SK-N-SH (cell line): Measurements from ENCODE around the gene TRDN. TPM values are rescaled to one million over a fixed set of nuclear protein-coding genes. Genes with fewer than 3 reads are reported as not detected.

ENCODE experiments used
- CTCF ChIA-PET: fragments of 300-600, 350-600 bp; formaldehyde crosslinking; extraction: SDS; loops from one replicate; lab custom pipeline; 2021; lab: Yijun Ruan, JAX
- POLR2A ChIA-PET: fragments of 350-600 bp; sonication (Branson Sonifier 250); formaldehyde crosslinking; extraction: SDS; loops from one replicate; lab custom pipeline; 2020; ENCODE audit warnings: antibody characterized with exemption, inconsistent platforms; lab: Yijun Ruan, JAX
- DNase-seq: peaks from one replicate; pipeline ENCODE4 v3.0.0; 2012
- H2AFZ ChIP-seq: fragments of 200-600 bp; sonication (generic); 2 replicates; pipeline ENCODE4 v1.8.1; 2016; ENCODE audit warnings: antibody characterized with exemption, mild to moderate bottlenecking, low read depth
- H3F3A ChIP-seq: fragments of 200-600 bp; sonication (generic); replicated peaks from 2 replicates; pipeline ENCODE3; 2016; ENCODE audit warnings: antibody characterized with exemption, mild to moderate bottlenecking; ENCODE audit not compliant: insufficient read depth
- H3K27ac ChIP-seq, 2 experiments: fragments of 200-500 bp in 1 of 2; fragments of 200-600 bp in 1 of 2; sonication (Bioruptor generic) in 1 of 2; sonication (generic), shearing (Covaris generic) in 1 of 2; 2 replicates each; pipeline versions ENCODE4 v1.5.1 to v1.6.1; 2014 to 2016; ENCODE audit warnings: low read depth in 2 of 2, inconsistent platforms in 1 of 2, low read length in 1 of 2, mild to moderate bottlenecking in 1 of 2, mixed read lengths in 1 of 2
- H3K27me3 ChIP-seq: fragments of 200-600 bp; sonication (generic), shearing (Covaris generic); 2 replicates; pipeline ENCODE4 v1.6.1; 2016; ENCODE audit warnings: mixed run types; ENCODE audit not compliant: insufficient read depth
- H3K36me3 ChIP-seq, 2 experiments: fragments of 200-500 bp in 1 of 2; fragments of 200-600 bp in 1 of 2; sonication (Bioruptor generic) in 1 of 2; sonication (generic) in 1 of 2; replicated peaks in 1 of 2; 2 replicates each; pipeline versions ENCODE3 to v1.5.1; 2014 to 2016; ENCODE audit warnings: low read length in 1 of 2, mild to moderate bottlenecking in 1 of 2; ENCODE audit not compliant: insufficient read depth in 2 of 2, control insufficient read depth in 1 of 2
- H3K4me1 ChIP-seq, 2 experiments: fragments of 200-500 bp in 1 of 2; fragments of 200-600 bp in 1 of 2; sonication (Bioruptor generic) in 1 of 2; sonication (generic), shearing (Covaris generic) in 1 of 2; 2 replicates each; pipeline versions ENCODE4 v1.5.1 to v1.6.1; 2014 to 2016; ENCODE audit warnings: low read depth in 1 of 2, low read length in 1 of 2, mixed run types in 1 of 2; ENCODE audit not compliant: insufficient read depth in 2 of 2, control insufficient read depth in 1 of 2
- H3K4me2 ChIP-seq: fragments of 200-600 bp; sonication (generic), shearing (Covaris generic); 2 replicates; pipeline ENCODE4 v1.6.1; 2017; ENCODE audit warnings: mixed run types
- H3K4me3 ChIP-seq, 2 experiments: fragments of 200-500 bp in 1 of 2; fragments of 200-600 bp in 1 of 2; sonication (Bioruptor generic) in 1 of 2; sonication (generic), shearing (Covaris generic) in 1 of 2; 2 replicates each; pipeline versions ENCODE4 v1.5.1 to v1.8.1; 2014 to 2016; ENCODE audit warnings: low read depth in 2 of 2, inconsistent platforms in 1 of 2, low read length in 1 of 2, mild to moderate bottlenecking in 1 of 2, mixed read lengths in 1 of 2, moderate library complexity in 1 of 2
- H3K79me2 ChIP-seq: fragments of 200-600 bp; sonication (generic); 2 replicates; pipeline ENCODE4 v1.8.1; 2017; ENCODE audit warnings: mild to moderate bottlenecking; ENCODE audit not compliant: insufficient read depth
- H3K9ac ChIP-seq: fragments of 200-600 bp; sonication (generic); 2 replicates; pipeline ENCODE4 v1.6.1; 2017; ENCODE audit warnings: mixed run types
- H3K9me2 ChIP-seq: fragments of 200-600 bp; sonication (generic); 2 replicates; pipeline ENCODE4 v1.6.1; 2017; ENCODE audit warnings: mixed run types
- H3K9me3 ChIP-seq: fragments of 200-600 bp; sonication (generic); 2 replicates; pipeline ENCODE4 v1.6.1; 2017; ENCODE audit warnings: mixed run types, mild to moderate bottlenecking, moderate library complexity
- H4K20me1 ChIP-seq: fragments of 200-600 bp; sonication (generic); 2 replicates; pipeline ENCODE4 v1.6.1; 2017; ENCODE audit warnings: mild to moderate bottlenecking, mixed run types; ENCODE audit not compliant: insufficient read depth
- ELF1 ChIP-seq: IDR thresholded peaks from 2 replicates; pipeline ENCODE4 v1.4.0; 2012
- EP300 ChIP-seq, 2 experiments: IDR thresholded peaks; 2 replicates each; pipeline versions ENCODE4 v1.4.0 to v1.6.1; 2012; ENCODE audit warnings: borderline replicate concordance in 1 of 2, low read depth in 1 of 2, low read length in 1 of 2
- FOXJ3 ChIP-seq: sonication (generic); formaldehyde crosslinking; IDR thresholded peaks from 2 replicates; pipeline ENCODE4 v1.5.1; 2020; ENCODE audit warnings: mild to moderate bottlenecking, missing genetic modification reagents
- GABPA ChIP-seq: IDR thresholded peaks from 2 replicates; pipeline ENCODE4 v1.4.0; 2012; ENCODE audit warnings: low read depth, mild to moderate bottlenecking
- POLR2AphosphoS5 ChIP-seq: IDR thresholded peaks from 2 replicates; pipeline ENCODE4 v1.6.1; 2012; ENCODE audit warnings: low read depth, low read length
- RFX5 ChIP-seq: IDR thresholded peaks from 2 replicates; pipeline ENCODE4 v1.6.1; 2012; ENCODE audit warnings: mild to moderate bottlenecking, improper control_type of control experiment, low read length
- RXRA ChIP-seq: IDR thresholded peaks from 2 replicates; pipeline ENCODE4 v1.4.0; 2012; ENCODE audit warnings: low read depth, mild to moderate bottlenecking, borderline replicate concordance
- SIN3A ChIP-seq: IDR thresholded peaks from 2 replicates; pipeline ENCODE4 v1.6.1; 2012; ENCODE audit warnings: low read depth, mild to moderate bottlenecking, low read length, moderate library complexity, borderline replicate concordance
- SMC3 ChIP-seq: IDR thresholded peaks from 2 replicates; pipeline ENCODE4 v1.6.1; 2012; ENCODE audit warnings: low read depth, low read length, improper control_type of control experiment
- TAF1 ChIP-seq: IDR thresholded peaks from 2 replicates; pipeline ENCODE4 v1.6.1; 2012; ENCODE audit warnings: low read depth, mild to moderate bottlenecking, low read length, moderate library complexity, borderline replicate concordance
- TCF12 ChIP-seq: IDR thresholded peaks from 2 replicates; pipeline ENCODE4 v1.4.0; 2012
- WGBS: methylation state at CpG from one replicate; pipeline ENCODE4 v1.1.6; 2017; ENCODE audit warnings: low lambda C conversion rate; 5-methylcytosine and 5-hydroxymethylcytosine counted together
- polyA plus RNA-seq, 3 experiments: library from polyadenylated mRNA; depleted of rRNA; stranded (reverse); fragments of >200 nt; gene quantifications; 2 replicates each; pipeline ENCODE4 v1.2.3, GENCODE V29; 2012
- TF ChIP-seq, protein P1 (sequence below): IDR thresholded peaks from 2 replicates; pipeline ENCODE4; 2012
- TF ChIP-seq, protein P2 (sequence below): fragments of 200-600 bp; sonication (generic); IDR thresholded peaks from 2 replicates; pipeline ENCODE4 v1.6.1; 2017; ENCODE audit warnings: antibody characterized with exemption, mild to moderate bottlenecking, moderate library complexity
- TF ChIP-seq, protein P3 (sequence below): IDR thresholded peaks from 2 replicates; pipeline ENCODE4 v1.4.0; 2012; ENCODE audit warnings: low read depth

The TRDN gene
- polyA plus RNA-seq, 1 of the 3 experiments (the other 2 are of a cell fraction), result not detected

DNA sequence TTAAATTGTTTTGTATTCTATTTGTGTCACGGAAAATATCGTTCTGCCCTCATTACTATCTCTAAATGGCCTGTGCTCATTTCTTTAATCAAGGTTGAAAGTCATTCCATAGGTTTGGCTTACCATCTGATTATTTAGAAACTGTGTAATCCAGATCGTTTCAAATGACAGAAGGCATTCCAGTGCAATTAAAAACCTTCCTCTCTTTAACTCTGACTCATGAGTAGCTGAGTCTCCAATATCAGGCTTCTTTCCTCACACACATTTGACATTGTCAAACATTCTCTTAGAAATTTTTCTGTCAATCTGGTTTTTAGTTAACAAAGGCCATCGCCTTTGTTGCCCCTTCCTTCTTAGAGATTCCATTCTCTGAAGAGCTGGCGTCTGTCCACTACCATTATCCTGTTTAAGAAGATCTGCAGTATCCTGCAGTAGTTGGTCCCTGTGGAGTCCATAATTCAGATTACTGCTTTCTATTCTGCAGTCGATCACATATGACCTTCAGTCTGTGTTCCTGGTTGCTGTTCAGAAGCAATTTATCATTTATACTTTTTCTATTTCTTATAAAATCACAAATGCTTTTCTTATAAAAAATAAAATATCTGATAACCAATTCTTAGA, 3.9 kb upstream of the TRDN start:
- Histone ChIP-seq H3F3A (no peaks in the 10 kb centered on the region), H3K4me1 (no peaks in the 10 kb centered on the region), H3K27ac (no peak overlapping the region), H3K36me3 (no peaks in the 10 kb centered on the region), H2AFZ (no peak overlapping the region), H4K20me1 (no peaks in the 10 kb centered on the region), H3K9me3 (no peaks in the 10 kb centered on the region), H3K27me3 (peaks cover 5% of the 10 kb centered on the region; the same call in 1 of the 2 replicates), H3K9ac (no peak overlapping the region), H3K79me2 (no peaks in the 10 kb centered on the region), H3K9me2 (no peaks in the 10 kb centered on the region), H3K4me2 (no peak overlapping the region), H3K4me3 (no peak overlapping the region)
- TF ChIP-seq, protein P1, sequence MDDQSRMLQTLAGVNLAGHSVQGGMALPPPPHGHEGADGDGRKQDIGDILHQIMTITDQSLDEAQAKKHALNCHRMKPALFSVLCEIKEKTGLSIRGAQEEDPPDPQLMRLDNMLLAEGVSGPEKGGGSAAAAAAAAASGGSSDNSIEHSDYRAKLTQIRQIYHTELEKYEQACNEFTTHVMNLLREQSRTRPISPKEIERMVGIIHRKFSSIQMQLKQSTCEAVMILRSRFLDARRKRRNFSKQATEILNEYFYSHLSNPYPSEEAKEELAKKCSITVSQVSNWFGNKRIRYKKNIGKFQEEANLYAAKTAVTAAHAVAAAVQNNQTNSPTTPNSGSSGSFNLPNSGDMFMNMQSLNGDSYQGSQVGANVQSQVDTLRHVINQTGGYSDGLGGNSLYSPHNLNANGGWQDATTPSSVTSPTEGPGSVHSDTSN, result no peak
- no peak for TF ChIP-seq SIN3A
- TF ChIP-seq, protein P2, sequence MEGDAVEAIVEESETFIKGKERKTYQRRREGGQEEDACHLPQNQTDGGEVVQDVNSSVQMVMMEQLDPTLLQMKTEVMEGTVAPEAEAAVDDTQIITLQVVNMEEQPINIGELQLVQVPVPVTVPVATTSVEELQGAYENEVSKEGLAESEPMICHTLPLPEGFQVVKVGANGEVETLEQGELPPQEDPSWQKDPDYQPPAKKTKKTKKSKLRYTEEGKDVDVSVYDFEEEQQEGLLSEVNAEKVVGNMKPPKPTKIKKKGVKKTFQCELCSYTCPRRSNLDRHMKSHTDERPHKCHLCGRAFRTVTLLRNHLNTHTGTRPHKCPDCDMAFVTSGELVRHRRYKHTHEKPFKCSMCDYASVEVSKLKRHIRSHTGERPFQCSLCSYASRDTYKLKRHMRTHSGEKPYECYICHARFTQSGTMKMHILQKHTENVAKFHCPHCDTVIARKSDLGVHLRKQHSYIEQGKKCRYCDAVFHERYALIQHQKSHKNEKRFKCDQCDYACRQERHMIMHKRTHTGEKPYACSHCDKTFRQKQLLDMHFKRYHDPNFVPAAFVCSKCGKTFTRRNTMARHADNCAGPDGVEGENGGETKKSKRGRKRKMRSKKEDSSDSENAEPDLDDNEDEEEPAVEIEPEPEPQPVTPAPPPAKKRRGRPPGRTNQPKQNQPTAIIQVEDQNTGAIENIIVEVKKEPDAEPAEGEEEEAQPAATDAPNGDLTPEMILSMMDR, result no peak
- no peak for TF ChIP-seq RFX5
- TF ChIP-seq, protein P3, sequence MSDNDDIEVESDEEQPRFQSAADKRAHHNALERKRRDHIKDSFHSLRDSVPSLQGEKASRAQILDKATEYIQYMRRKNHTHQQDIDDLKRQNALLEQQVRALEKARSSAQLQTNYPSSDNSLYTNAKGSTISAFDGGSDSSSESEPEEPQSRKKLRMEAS, result no peak
- no peak for TF ChIP-seq RXRA
- no peak for TF ChIP-seq TAF1
- no peak for TF ChIP-seq POLR2AphosphoS5
- ChIA-PET POLR2A (no interaction called here), CTCF (no interaction called here)
- 25% methylated on average over 6 of the region's 6 CpGs for WGBS
- DNase-seq, result no peak

DNA sequence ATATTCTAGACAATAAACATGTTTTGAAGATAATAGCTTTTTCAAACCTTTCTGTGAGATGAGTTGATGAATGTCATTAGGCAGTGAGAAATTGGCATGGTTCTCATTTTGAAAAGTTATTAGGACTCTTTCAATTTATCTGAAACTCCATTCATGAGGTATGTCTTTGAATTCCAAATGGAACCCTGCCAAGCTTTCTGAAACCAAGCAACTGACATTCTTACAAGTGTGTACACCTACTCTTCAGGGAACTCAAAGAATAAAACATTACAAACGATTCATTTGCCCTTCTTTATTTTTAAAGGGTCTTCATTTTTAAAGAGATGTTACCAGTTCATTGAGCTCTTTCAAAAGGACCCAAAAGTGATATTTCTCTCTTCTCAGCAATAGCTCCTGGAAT, 2.1 kb upstream of the TRDN start:
- 0% methylated on average over 1 of the region's 1 CpG for WGBS
- CTCF ChIA-PET, result no interaction called here

More for the DNA sequence above, 2.1 kb upstream of the TRDN start:
- no peak overlapping the region for H2AFZ ChIP-seq
- no peak overlapping the region for H3K27ac ChIP-seq
- no peaks in the 10 kb centered on the region for H3K9me2 ChIP-seq
- no peak overlapping the region for H3K4me3 ChIP-seq
- no peaks in the 10 kb centered on the region for H3K4me1 ChIP-seq
- H3K36me3 ChIP-seq, result no peaks in the 10 kb centered on the region
- TF ChIP-seq GABPA (no peak), EP300 (IDR thresholded peaks at IDR 0.05; ENCODE audit: borderline replicate concordance in 1 of 2, low read depth in 1 of 2, low read length in 1 of 2) (no peak), FOXJ3 (CRISPR knock-in tag) (no peak), ELF1 (no peak), TCF12 (no peak), SMC3 (no peak)
- TF ChIP-seq, protein P3, result no peak
- no peaks in the 10 kb centered on the region for H3K27me3 ChIP-seq
- no peaks in the 10 kb centered on the region for H3F3A ChIP-seq
- DNase-seq, result no peak
- H3K9ac ChIP-seq, result no peak overlapping the region
- POLR2A ChIA-PET, result no interaction called here
- no peak overlapping the region for H3K4me2 ChIP-seq
- no peaks in the 10 kb centered on the region for H3K79me2 ChIP-seq
- H3K9me3 ChIP-seq, result no peaks in the 10 kb centered on the region
- H4K20me1 ChIP-seq, result no peaks in the 10 kb centered on the region
